ENCODE measurements around the gene GRIP2. TPM values are rescaled to one million over a fixed set of nuclear protein-coding genes. Genes with fewer than 3 reads are reported as not detected.

GRIP2 gene
- total RNA-seq, 1 donor from 2014 or later: 8.9 TPM

DNA sequence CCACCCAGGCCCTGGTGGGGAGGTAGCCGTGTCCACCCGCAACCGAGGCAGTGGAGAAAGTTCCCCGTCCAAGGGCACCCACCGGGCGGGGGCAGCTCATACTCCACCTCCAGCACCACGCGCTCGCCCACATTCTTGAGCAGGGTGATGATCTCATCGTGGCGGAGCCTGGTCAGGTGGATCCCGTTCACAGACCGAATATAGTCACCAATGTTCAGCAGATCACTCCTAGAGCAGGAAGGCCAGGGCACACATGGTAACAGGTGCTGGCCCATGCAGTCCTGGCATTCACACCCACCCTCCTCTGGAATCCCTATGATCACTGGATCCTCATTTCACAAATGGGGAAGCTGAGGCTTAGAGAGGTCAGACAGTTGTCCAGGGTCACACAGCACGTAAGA, 15.8 kb downstream of the GRIP2 start:
- H3K4me3 ChIP-seq (ENCODE audit: low read length in 3 of 3): peak overlapping the region; percentile 0 to 52 (median 41)
- H3K36me3 ChIP-seq (ENCODE audit: control insufficient read depth in 3 of 3, insufficient read depth in 3 of 3, low read length in 3 of 3): peaks cover 10 to 15% (median 10%) of the 10 kb centered on the region in 3 donors
- H3K9me3 ChIP-seq (ENCODE audit: control insufficient read depth in 3 of 3, low read length in 3 of 3): no peaks in the 10 kb centered on the region
- H3K27me3 ChIP-seq (ENCODE audit: control insufficient read depth in 3 of 3, insufficient read depth in 3 of 3, low read length in 3 of 3): no peaks in the 10 kb centered on the region
- H3K27ac ChIP-seq (ENCODE audit: low read depth, low read length): peak overlapping the region; percentile 99
- peaks cover 66 to 76% (median 73%) of the 10 kb centered on the region in 3 donors for H3K4me1 ChIP-seq (ENCODE audit: control insufficient read depth in 3 of 3, insufficient read depth in 3 of 3, low read length in 3 of 3)
- H3K9ac ChIP-seq (ENCODE audit: low read depth in 1 of 3, low read length in 3 of 3): peak overlapping the region; percentile 81 to 89 (median 83)

GRCh38 chr3:14523792-14524191, 16.4 kb downstream of the GRIP2 start:
- Histone ChIP-seq H3K27ac (ENCODE audit: low read depth, low read length) (peak overlapping the region; percentile 99), H3K9ac (ENCODE audit: low read depth in 1 of 3, low read length in 3 of 3) (peak overlapping the region; percentile 81 to 89 (median 83)), H3K27me3 (ENCODE audit: control insufficient read depth in 3 of 3, insufficient read depth in 3 of 3, low read length in 3 of 3) (no peaks in the 10 kb centered on the region), H3K9me3 (ENCODE audit: control insufficient read depth in 3 of 3, low read length in 3 of 3) (no peaks in the 10 kb centered on the region), H3K4me3 (ENCODE audit: low read length in 3 of 3) (peak overlapping the region; percentile 0 to 25 (median 22)), H3K4me1 (ENCODE audit: control insufficient read depth in 3 of 3, insufficient read depth in 3 of 3, low read length in 3 of 3) (peaks cover 70 to 76% (median 76%) of the 10 kb centered on the region in 3 donors), H3K36me3 (ENCODE audit: control insufficient read depth in 3 of 3, insufficient read depth in 3 of 3, low read length in 3 of 3) (peaks cover 10 to 20% (median 15%) of the 10 kb centered on the region in 3 donors)

DNA sequence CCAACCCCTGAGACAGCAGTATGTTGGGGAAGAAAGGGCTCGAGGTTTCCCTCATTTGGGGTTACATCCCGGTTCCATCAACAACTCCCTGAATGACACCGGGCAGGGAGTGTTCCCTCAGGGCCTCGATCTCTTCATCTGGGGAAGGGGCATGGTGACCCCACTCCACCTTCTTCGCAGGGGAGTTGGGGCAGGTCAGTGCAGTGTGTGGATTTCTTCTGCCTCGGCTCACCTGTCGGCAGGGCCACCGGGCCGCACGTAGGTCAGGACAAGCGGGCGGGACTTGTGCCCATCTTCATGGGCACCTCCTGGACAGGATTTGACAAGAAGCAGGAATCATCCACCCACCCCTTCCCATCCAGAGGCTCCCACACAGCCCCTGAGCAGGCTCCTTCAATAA, 17.4 kb downstream of the GRIP2 start:
- H3K4me3 ChIP-seq (ENCODE audit: low read length in 3 of 3): peak overlapping the region; percentile 7 to 31 (median 24)
- peaks cover 75 to 79% (median 78%) of the 10 kb centered on the region in 3 donors for H3K4me1 ChIP-seq (ENCODE audit: control insufficient read depth in 3 of 3, insufficient read depth in 3 of 3, low read length in 3 of 3)
- H3K27me3 ChIP-seq (ENCODE audit: control insufficient read depth in 3 of 3, insufficient read depth in 3 of 3, low read length in 3 of 3): no peaks in the 10 kb centered on the region
- peak overlapping the region; percentile 99 for H3K27ac ChIP-seq (ENCODE audit: low read depth, low read length)
- H3K36me3 ChIP-seq (ENCODE audit: control insufficient read depth in 3 of 3, insufficient read depth in 3 of 3, low read length in 3 of 3): peaks cover 15 to 29% (median 21%) of the 10 kb centered on the region in 3 donors
- peak overlapping the region; percentile 77 to 89 (median 81) for H3K9ac ChIP-seq (ENCODE audit: low read depth in 1 of 3, low read length in 3 of 3)
- no peaks in the 10 kb centered on the region for H3K9me3 ChIP-seq (ENCODE audit: control insufficient read depth in 3 of 3, low read length in 3 of 3)

DNA sequence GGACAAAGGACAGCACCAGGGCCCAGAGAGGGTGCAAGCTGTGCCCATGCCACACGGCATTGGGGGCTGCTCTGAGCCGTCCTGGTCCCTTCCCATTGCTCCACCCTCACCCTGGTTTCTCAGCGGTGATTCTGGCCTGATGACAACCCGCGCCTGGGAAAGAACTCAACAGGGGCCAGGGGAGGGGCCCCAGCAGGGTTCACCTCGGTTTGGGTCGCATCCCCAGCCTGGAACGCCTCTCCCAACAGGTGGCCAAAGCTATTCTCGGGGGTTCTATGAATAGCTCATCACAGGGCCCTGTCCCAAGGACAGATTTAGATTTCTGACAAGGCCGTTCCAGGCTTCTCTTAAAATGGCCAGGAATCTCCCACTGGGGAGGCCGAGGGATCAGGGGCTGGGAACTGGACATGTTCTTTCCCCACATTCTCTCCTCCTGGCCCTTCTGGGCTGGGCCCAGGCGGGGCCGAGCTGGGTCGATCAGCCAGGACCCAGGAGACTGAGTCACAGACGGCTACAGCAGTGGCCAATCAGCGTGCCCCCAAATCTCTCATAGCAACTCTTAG, 17.9 kb downstream of the GRIP2 start:
- Histone ChIP-seq H3K9ac (ENCODE audit: low read depth in 1 of 3, low read length in 3 of 3) (peak overlapping the region; percentile 77 to 89 (median 81)), H3K4me3 (ENCODE audit: low read length in 3 of 3) (peak overlapping the region; percentile 24 to 63 (median 57)), H3K4me1 (ENCODE audit: control insufficient read depth in 3 of 3, insufficient read depth in 3 of 3, low read length in 3 of 3) (peaks cover 76 to 78% (median 77%) of the 10 kb centered on the region in 3 donors)

GRCh38 chr3:14521611-14522010, 18.5 kb downstream of the GRIP2 start:
- no peaks in the 10 kb centered on the region for H3K9me3 ChIP-seq (ENCODE audit: control insufficient read depth in 3 of 3, low read length in 3 of 3)
- H3K9ac ChIP-seq (ENCODE audit: low read depth in 1 of 3, low read length in 3 of 3): peak overlapping the region; percentile 66 to 89 (median 81)
- H3K27ac ChIP-seq (ENCODE audit: low read depth, low read length): peak overlapping the region; percentile 99
- H3K4me1 ChIP-seq (ENCODE audit: control insufficient read depth in 3 of 3, insufficient read depth in 3 of 3, low read length in 3 of 3): peaks cover 70 to 72% (median 72%) of the 10 kb centered on the region in 3 donors
- H3K36me3 ChIP-seq (ENCODE audit: control insufficient read depth in 3 of 3, insufficient read depth in 3 of 3, low read length in 3 of 3): peaks cover 25 to 39% (median 33%) of the 10 kb centered on the region in 3 donors
- H3K4me3 ChIP-seq (ENCODE audit: low read length in 3 of 3): peak overlapping the region; percentile 19 to 63 (median 57)
- no peaks in the 10 kb centered on the region for H3K27me3 ChIP-seq (ENCODE audit: control insufficient read depth in 3 of 3, insufficient read depth in 3 of 3, low read length in 3 of 3)

More for the DNA sequence above, 17.9 kb downstream of the GRIP2 start:
- Histone ChIP-seq H3K27ac (ENCODE audit: low read depth, low read length) (peak overlapping the region; percentile 99), H3K36me3 (ENCODE audit: control insufficient read depth in 3 of 3, insufficient read depth in 3 of 3, low read length in 3 of 3) (peaks cover 19 to 33% (median 27%) of the 10 kb centered on the region in 3 donors), H3K9me3 (ENCODE audit: control insufficient read depth in 3 of 3, low read length in 3 of 3) (no peaks in the 10 kb centered on the region), H3K27me3 (ENCODE audit: control insufficient read depth in 3 of 3, insufficient read depth in 3 of 3, low read length in 3 of 3) (no peaks in the 10 kb centered on the region)

GRCh38 chr3:14520967-14521366, 19.2 kb downstream of the GRIP2 start:
- no peaks in the 10 kb centered on the region for H3K27me3 ChIP-seq (ENCODE audit: control insufficient read depth in 3 of 3, insufficient read depth in 3 of 3, low read length in 3 of 3)
- H3K9me3 ChIP-seq (ENCODE audit: control insufficient read depth in 3 of 3, low read length in 3 of 3): no peaks in the 10 kb centered on the region
- H3K27ac ChIP-seq (ENCODE audit: low read depth, low read length): peak overlapping the region; percentile 99
- H3K9ac ChIP-seq (ENCODE audit: low read depth in 1 of 3, low read length in 3 of 3): peak overlapping the region in 2 of 3 donors; percentile 81 to 89
- peaks cover 63 to 66% (median 65%) of the 10 kb centered on the region in 3 donors for H3K4me1 ChIP-seq (ENCODE audit: control insufficient read depth in 3 of 3, insufficient read depth in 3 of 3, low read length in 3 of 3)
- H3K36me3 ChIP-seq (ENCODE audit: control insufficient read depth in 3 of 3, insufficient read depth in 3 of 3, low read length in 3 of 3): peaks cover 29 to 44% (median 39%) of the 10 kb centered on the region in 3 donors
- no peak overlapping the region for H3K4me3 ChIP-seq (ENCODE audit: low read length in 3 of 3)

DNA sequence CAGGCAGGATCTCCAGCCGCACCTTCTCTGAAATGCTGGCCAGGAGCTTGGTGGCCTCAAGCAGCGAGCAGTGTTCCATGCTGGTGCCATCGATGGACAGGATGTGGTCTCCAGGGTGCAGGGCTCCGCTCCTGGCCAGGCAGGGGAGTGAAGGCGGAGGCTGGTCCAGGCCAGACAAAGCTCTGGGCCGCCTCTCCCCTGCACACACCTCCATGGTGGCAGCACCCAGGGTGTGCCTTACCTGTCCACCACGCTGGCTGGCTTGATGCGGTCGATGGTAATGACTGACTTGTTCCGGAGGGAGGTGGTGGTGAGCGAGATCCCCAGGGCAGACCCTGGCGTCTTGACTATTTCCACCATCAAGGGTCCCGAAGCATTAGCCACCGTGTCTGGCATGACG, 20.0 kb downstream of the GRIP2 start:
- Histone ChIP-seq H3K36me3 (ENCODE audit: control insufficient read depth in 3 of 3, insufficient read depth in 3 of 3, low read length in 3 of 3) (peaks cover 29 to 46% (median 41%) of the 10 kb centered on the region in 3 donors), H3K27me3 (ENCODE audit: control insufficient read depth in 3 of 3, insufficient read depth in 3 of 3, low read length in 3 of 3) (no peaks in the 10 kb centered on the region), H3K4me3 (ENCODE audit: low read length in 3 of 3) (no peak overlapping the region), H3K9ac (ENCODE audit: low read depth in 1 of 3, low read length in 3 of 3) (peak overlapping the region in 2 of 3 donors; percentile 2 to 72), H3K4me1 (ENCODE audit: control insufficient read depth in 3 of 3, insufficient read depth in 3 of 3, low read length in 3 of 3) (peaks cover 55 to 58% (median 57%) of the 10 kb centered on the region in 3 donors), H3K27ac (ENCODE audit: low read depth, low read length) (peak overlapping the region; percentile 99), H3K9me3 (ENCODE audit: control insufficient read depth in 3 of 3, low read length in 3 of 3) (no peaks in the 10 kb centered on the region)

GRCh38 chr3:14519406-14519805, 20.7 kb downstream of the GRIP2 start:
- H3K4me1 ChIP-seq (ENCODE audit: control insufficient read depth in 3 of 3, insufficient read depth in 3 of 3, low read length in 3 of 3): peaks cover 48 to 50% (median 50%) of the 10 kb centered on the region in 3 donors
- no peak overlapping the region for H3K4me3 ChIP-seq (ENCODE audit: low read length in 3 of 3)
- H3K27me3 ChIP-seq (ENCODE audit: control insufficient read depth in 3 of 3, insufficient read depth in 3 of 3, low read length in 3 of 3): no peaks in the 10 kb centered on the region
- peak overlapping the region in 2 of 3 donors; percentile 2 to 72 for H3K9ac ChIP-seq (ENCODE audit: low read depth in 1 of 3, low read length in 3 of 3)
- H3K9me3 ChIP-seq (ENCODE audit: control insufficient read depth in 3 of 3, low read length in 3 of 3): no peaks in the 10 kb centered on the region
- peak overlapping the region; percentile 99 for H3K27ac ChIP-seq (ENCODE audit: low read depth, low read length)
- H3K36me3 ChIP-seq (ENCODE audit: control insufficient read depth in 3 of 3, insufficient read depth in 3 of 3, low read length in 3 of 3): peaks cover 30 to 52% (median 49%) of the 10 kb centered on the region in 3 donors

GRCh38 chr3:14518893-14519292, 21.2 kb downstream of the GRIP2 start:
- no peaks in the 10 kb centered on the region for H3K27me3 ChIP-seq (ENCODE audit: control insufficient read depth in 3 of 3, insufficient read depth in 3 of 3, low read length in 3 of 3)
- H3K9ac ChIP-seq (ENCODE audit: low read depth in 1 of 3, low read length in 3 of 3): peak overlapping the region in 1 of 3 donors; percentile 72
- H3K9me3 ChIP-seq (ENCODE audit: control insufficient read depth in 3 of 3, low read length in 3 of 3): no peaks in the 10 kb centered on the region
- no peak overlapping the region for H3K4me3 ChIP-seq (ENCODE audit: low read length in 3 of 3)
- H3K27ac ChIP-seq (ENCODE audit: low read depth, low read length): peak overlapping the region; percentile 99
- H3K36me3 ChIP-seq (ENCODE audit: control insufficient read depth in 3 of 3, insufficient read depth in 3 of 3, low read length in 3 of 3): peaks cover 35 to 57% (median 54%) of the 10 kb centered on the region in 3 donors
- peaks cover 42 to 45% (median 45%) of the 10 kb centered on the region in 3 donors for H3K4me1 ChIP-seq (ENCODE audit: control insufficient read depth in 3 of 3, insufficient read depth in 3 of 3, low read length in 3 of 3)

GRCh38 chr3:14518432-14518802, 21.7 kb downstream of the GRIP2 start:
- Histone ChIP-seq H3K36me3 (ENCODE audit: control insufficient read depth in 3 of 3, insufficient read depth in 3 of 3, low read length in 3 of 3) (peaks cover 37 to 62% (median 56%) of the 10 kb centered on the region in 3 donors), H3K27ac (ENCODE audit: low read depth, low read length) (no peak overlapping the region), H3K9ac (ENCODE audit: low read depth in 1 of 3, low read length in 3 of 3) (peak overlapping the region in 1 of 3 donors; percentile 40), H3K4me1 (ENCODE audit: control insufficient read depth in 3 of 3, insufficient read depth in 3 of 3, low read length in 3 of 3) (peaks cover 38 to 41% (median 40%) of the 10 kb centered on the region in 3 donors), H3K27me3 (ENCODE audit: control insufficient read depth in 3 of 3, insufficient read depth in 3 of 3, low read length in 3 of 3) (no peaks in the 10 kb centered on the region), H3K9me3 (ENCODE audit: control insufficient read depth in 3 of 3, low read length in 3 of 3) (no peaks in the 10 kb centered on the region), H3K4me3 (ENCODE audit: low read length in 3 of 3) (no peak overlapping the region)

Data from skeletal muscle tissue (tissue), 4 donors.